Measurements from ENCODE around the gene DNAL4. TPM values are rescaled to one million over a fixed set of nuclear protein-coding genes. Genes with fewer than 3 reads are reported as not detected.

Gene DNAL4
- total RNA-seq, 1 donor from 2014 or later: 18.0 TPM

DNA sequence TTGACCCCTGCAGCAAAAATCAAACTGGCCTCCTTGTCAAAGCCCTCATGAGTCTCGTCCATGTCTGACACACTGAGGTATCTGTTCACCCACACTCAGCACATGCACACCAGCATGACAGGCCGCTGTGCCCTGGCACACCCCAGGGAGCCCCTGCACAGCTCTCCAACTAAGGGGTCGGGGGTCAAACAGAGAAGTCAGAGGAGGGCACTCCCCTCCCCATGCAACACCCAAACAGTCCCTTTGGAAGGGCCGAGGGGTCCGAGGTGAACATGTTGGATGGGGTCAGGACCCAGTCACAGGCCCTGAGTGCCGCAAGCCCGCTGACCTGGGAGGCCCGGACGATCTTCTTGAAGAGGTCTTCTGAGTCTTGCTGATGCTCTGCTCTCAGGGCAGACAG is 52.8 kb downstream of the DNAL4 start:
- TF ChIP-seq CTCF (IDR thresholded peaks at IDR 0.05): no peak
- Histone ChIP-seq H3K9me3 (no peaks in the 10 kb centered on the region), H3K27me3 (no peaks in the 10 kb centered on the region), H3K27ac (no peak overlapping the region), H3K4me3 (no peak overlapping the region), H3K36me3 (peaks cover 95 to 100% of the 10 kb centered on the region in 2 donors), H3K4me1 (no peaks in the 10 kb centered on the region)
- intact Hi-C loops (cut with DNase I): no loop called here
- no peak for DNase-seq (ENCODE audit: low spot score in 2 of 2)

DNA sequence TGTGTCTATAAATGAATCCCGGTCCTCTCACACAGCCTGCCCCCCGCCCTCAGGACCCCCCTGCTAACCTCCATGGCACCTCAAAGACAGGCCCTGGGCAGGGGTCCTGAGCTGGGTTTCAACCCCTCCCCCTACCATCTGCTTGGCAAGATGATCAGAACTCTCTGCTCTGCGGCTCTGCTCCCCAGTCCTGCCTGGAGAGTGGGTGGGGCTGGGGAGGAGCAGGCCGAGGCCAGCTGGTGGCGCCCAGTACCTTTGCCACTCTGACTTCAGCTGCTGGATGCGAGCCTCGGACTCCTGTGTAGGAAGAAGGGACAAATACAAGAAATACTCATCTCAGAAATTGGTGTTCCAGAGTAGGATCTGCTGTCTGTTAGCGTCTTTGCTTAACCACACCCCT is 53.2 kb downstream of the DNAL4 start:
- no peak for TF ChIP-seq CTCF (IDR thresholded peaks at IDR 0.05)
- Histone ChIP-seq H3K9me3 (no peaks in the 10 kb centered on the region), H3K4me3 (no peak overlapping the region), H3K27ac (no peak overlapping the region), H3K36me3 (peaks cover 95 to 100% of the 10 kb centered on the region in 2 donors), H3K4me1 (no peaks in the 10 kb centered on the region), H3K27me3 (no peaks in the 10 kb centered on the region)
- intact Hi-C loops (cut with DNase I): no loop called here
- DNase-seq (ENCODE audit: low spot score in 2 of 2): no peak

- Histone ChIP-seq H3K36me3 (peaks cover 96 to 100% of the 10 kb centered on the region in 2 donors), H3K9me3 (no peaks in the 10 kb centered on the region), H3K4me3 (no peak overlapping the region), H3K27me3 (no peaks in the 10 kb centered on the region), H3K4me1 (no peaks in the 10 kb centered on the region), H3K27ac (peak overlapping the region in 1 of 2 donors; percentile 17)
- TF ChIP-seq CTCF (IDR thresholded peaks at IDR 0.05): no peak
- intact Hi-C loops (cut with DNase I): no loop called here
- DNase-seq (ENCODE audit: low spot score in 2 of 2): no peak
Observed at GRCh38 chr22:38740116-38740723, 53.7 kb downstream of the DNAL4 start.

GRCh38 chr22:38739300-38740055 is 54.5 kb downstream of the DNAL4 start:
- Histone ChIP-seq H3K4me1 (peaks cover 0 to under 1% of the 10 kb centered on the region in 2 donors), H3K36me3 (peaks cover 97 to 100% of the 10 kb centered on the region in 2 donors)
- intact Hi-C loops (cut with DNase I): no loop called here

GRCh38 chr22:38738475-38739070 is 55.4 kb downstream of the DNAL4 start:
- Histone ChIP-seq H3K36me3 (peaks cover 93 to 95% of the 10 kb centered on the region in 2 donors), H3K9me3 (no peaks in the 10 kb centered on the region), H3K27ac (peak overlapping the region in 1 of 2 donors; percentile 16), H3K27me3 (no peaks in the 10 kb centered on the region), H3K4me3 (no peak overlapping the region), H3K4me1 (peaks cover 3 to 6% of the 10 kb centered on the region in 2 donors)
- no peak for TF ChIP-seq CTCF (IDR thresholded peaks at IDR 0.05)
- DNase-seq (ENCODE audit: low spot score in 2 of 2): no peak
- intact Hi-C loops (cut with DNase I): no loop called here

More at GRCh38 chr22:38739300-38740055, 54.5 kb downstream of the DNAL4 start:
- no peaks in the 10 kb centered on the region for H3K9me3 ChIP-seq
- H3K27me3 ChIP-seq: no peaks in the 10 kb centered on the region
- peak overlapping the region in 1 of 2 donors; percentile 17 for H3K27ac ChIP-seq
- TF ChIP-seq CTCF (IDR thresholded peaks at IDR 0.05): no peak
- no peak overlapping the region for H3K4me3 ChIP-seq
- DNase-seq (ENCODE audit: low spot score in 2 of 2): no peak

Data from ascending aorta (tissue), 2 donors.